ENCODE measurements around the gene SERPINH1.

The SERPINH1 gene

DNA sequence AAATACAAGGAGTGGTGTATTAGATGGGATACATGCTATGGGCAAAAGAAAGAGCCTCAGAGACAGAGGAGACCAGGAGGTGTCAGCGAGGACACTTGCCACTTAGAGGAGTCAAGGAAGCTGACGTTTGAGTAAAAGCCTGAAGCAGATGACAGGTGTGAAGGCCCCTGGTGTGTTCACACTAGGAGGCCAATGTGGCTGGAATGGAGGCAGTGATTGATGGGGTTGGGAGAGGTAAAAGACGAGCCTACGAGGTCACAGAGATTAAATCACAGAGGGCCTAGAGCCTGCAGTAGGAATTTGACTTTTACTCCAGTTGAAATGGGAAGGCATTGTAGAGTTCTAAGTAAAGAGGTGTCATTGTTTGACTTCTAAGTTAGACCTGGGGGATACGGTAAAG is 24.3 kb upstream of the SERPINH1 start:
- no peak overlapping the region for H3K4me3 ChIP-seq (ENCODE audit: control insufficient read depth, low read depth, low read length)
- DNase-seq (ENCODE audit: low read depth) = no peak
- TF ChIP-seq CTCF (conservative IDR thresholded peaks at IDR 0.05; ENCODE audit: control insufficient read depth, insufficient read depth, low read depth, low read length) = no peak

- no peak for TF ChIP-seq CTCF (conservative IDR thresholded peaks at IDR 0.05; ENCODE audit: control insufficient read depth, insufficient read depth, low read depth, low read length)
- no peak for DNase-seq (ENCODE audit: low read depth)
- H3K4me3 ChIP-seq (ENCODE audit: control insufficient read depth, low read depth, low read length) = no peak overlapping the region
Observed at GRCh38 chr11:75538150-75538942, 23.7 kb upstream of the SERPINH1 start.

DNA sequence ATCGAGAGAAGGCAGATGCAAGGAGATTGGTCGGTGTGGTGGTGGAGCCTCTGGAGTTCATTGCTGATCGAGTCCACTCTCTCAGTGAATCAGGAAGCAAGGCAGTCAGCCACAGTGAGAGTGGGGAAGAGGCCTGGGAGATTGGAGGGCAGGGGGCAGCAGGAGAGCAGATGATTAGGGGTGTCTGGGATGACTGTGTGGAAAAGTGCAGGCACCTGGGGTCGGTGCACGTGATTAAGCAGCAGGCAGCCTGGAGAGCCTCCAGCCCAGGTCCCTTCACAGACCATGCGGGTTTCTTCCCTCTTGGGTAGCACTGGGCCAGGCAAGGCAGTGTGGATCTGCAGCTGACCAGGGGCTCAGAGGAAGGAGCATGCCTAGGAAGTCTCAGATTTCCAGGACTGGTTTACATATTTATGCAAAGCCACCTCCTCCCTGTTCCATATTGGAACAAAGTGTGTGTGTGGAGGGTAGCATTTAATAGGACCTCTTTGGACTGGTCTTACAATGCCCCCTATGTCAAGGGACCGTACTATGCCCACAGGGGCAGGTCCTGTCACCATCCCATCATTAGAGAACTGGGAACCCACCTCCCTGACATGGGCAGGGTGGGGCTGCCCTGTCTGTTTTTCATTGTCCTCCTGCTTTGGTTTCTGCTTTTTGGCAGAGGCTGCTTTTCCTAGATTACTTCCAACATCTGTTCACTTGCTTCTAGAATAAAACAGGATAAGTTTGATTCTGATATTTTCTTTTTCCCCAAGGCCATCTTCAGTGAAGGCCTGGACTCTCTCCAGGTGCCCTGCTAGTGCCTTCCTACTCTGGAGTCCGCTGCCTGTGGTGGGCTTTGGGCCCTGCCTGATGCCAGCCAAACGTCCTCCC is 22.4 kb upstream of the SERPINH1 start:
- H3K4me3 ChIP-seq (ENCODE audit: control insufficient read depth, low read depth, low read length) = no peak overlapping the region
- no peak for DNase-seq (ENCODE audit: low read depth)
- TF ChIP-seq CTCF (conservative IDR thresholded peaks at IDR 0.05; ENCODE audit: control insufficient read depth, insufficient read depth, low read depth, low read length) = no peak

DNA sequence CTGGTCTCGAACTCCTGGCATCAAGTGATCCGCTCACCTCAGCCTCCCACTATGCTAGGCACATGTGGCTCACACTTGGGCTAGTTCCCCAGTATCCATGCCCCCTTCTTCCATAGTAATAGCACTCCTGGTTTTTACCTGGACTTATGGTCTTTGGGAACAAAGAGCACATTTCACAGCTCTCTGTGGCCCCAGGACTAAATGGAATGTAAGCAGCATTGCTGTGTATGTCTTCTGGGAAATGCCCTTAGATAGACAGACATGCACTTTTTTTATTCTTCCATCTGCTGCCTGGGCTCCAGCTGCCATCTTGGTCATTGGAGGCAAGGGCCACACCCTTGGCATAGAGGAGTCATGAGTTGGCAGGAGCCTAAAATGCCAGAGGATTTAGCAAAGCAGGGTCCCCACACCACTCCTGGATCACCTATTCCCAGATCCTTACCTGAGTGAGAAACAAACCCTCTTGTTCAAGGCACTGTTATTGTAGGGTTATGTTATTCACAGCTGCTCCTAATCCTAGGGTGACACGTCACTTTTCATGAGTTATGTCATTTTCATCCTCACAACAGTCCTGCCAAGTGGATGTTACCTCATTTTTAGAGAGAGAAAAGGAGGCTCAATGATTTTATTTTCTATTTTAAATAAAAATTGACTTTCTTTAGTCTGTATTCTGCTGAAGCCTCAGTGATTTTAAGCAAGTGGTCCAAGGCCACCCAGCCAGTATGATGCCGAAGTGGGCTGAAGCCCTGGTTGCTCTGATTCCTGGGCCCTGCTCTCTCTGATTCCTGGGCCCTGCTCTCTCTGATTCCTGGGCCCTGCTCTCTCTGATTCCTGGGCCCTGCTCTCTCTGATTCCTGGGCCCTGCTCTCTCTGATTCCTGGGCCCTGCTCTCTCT is 20.6 kb upstream of the SERPINH1 start:
- H3K4me3 ChIP-seq (ENCODE audit: control insufficient read depth, low read depth, low read length) = no peak overlapping the region
- DNase-seq (ENCODE audit: low read depth) = no peak
- no peak for TF ChIP-seq CTCF (conservative IDR thresholded peaks at IDR 0.05; ENCODE audit: control insufficient read depth, insufficient read depth, low read depth, low read length)

GRCh38 chr11:75542088-75542438 is 20.0 kb upstream of the SERPINH1 start:
- H3K4me3 ChIP-seq (ENCODE audit: control insufficient read depth, low read depth, low read length) = no peak overlapping the region
- DNase-seq (ENCODE audit: low read depth) = no peak
- TF ChIP-seq CTCF (conservative IDR thresholded peaks at IDR 0.05; ENCODE audit: control insufficient read depth, insufficient read depth, low read depth, low read length) = no peak

- no peak for TF ChIP-seq CTCF (conservative IDR thresholded peaks at IDR 0.05; ENCODE audit: control insufficient read depth, insufficient read depth, low read depth, low read length)
- no peak overlapping the region for H3K4me3 ChIP-seq (ENCODE audit: control insufficient read depth, low read depth, low read length)
- DNase-seq (ENCODE audit: low read depth) = no peak
Observed at GRCh38 chr11:75543806-75544205, 18.2 kb upstream of the SERPINH1 start.
